Cardiac septum (tissue), 1 donor: ENCODE results near the gene JMJD8. TPM values are rescaled to one million over a fixed set of nuclear protein-coding genes. Genes with fewer than 3 reads are reported as not detected.
A peak's percentile ranks its signal among the peaks of the same experiment; 100 is the strongest.

Experiments used
- DNase-seq: peaks from one replicate; pipeline ENCODE4 v3.0.0-alpha.2; 2020; ENCODE audit warnings: low spot score
- intact Hi-C: fragments of 100-400 bp; cut with DNase I; formaldehyde crosslinking; loops from one replicate; pipeline ENCODE4 v1.14.0; 2022
- long read RNA-seq: library from polyadenylated mRNA; unstranded; transcript quantifications from one replicate; pipeline ENCODE4 v2.0.0, GENCODE V29; 2021
- total RNA-seq: library from RNA; stranded (reverse); fragmentation: NEBNext Ultra II Directional; extraction: Animal tissue kit (Norgen Biotek cat#: 25700); gene quantifications from one replicate; pipeline ENCODE4 v1.2.1, GENCODE V29; 2021
- donor health status: DM: no; HTN: no; CAD: no.

The JMJD8 gene
- 50.5 TPM for total RNA-seq
- long read RNA-seq, transcript JMJD8-201 (9 exons, 2,038 nt): major isoform, 94 of 195 reads
- long read RNA-seq, transcript JMJD8-209 (8 exons, 2,205 nt): minor isoform, 9 of 195 reads
- long read RNA-seq, partial matches to known transcripts: 32 of 195 reads
- long read RNA-seq, other reads (novel, unspliced or antisense): 46 of 195 reads

DNA sequence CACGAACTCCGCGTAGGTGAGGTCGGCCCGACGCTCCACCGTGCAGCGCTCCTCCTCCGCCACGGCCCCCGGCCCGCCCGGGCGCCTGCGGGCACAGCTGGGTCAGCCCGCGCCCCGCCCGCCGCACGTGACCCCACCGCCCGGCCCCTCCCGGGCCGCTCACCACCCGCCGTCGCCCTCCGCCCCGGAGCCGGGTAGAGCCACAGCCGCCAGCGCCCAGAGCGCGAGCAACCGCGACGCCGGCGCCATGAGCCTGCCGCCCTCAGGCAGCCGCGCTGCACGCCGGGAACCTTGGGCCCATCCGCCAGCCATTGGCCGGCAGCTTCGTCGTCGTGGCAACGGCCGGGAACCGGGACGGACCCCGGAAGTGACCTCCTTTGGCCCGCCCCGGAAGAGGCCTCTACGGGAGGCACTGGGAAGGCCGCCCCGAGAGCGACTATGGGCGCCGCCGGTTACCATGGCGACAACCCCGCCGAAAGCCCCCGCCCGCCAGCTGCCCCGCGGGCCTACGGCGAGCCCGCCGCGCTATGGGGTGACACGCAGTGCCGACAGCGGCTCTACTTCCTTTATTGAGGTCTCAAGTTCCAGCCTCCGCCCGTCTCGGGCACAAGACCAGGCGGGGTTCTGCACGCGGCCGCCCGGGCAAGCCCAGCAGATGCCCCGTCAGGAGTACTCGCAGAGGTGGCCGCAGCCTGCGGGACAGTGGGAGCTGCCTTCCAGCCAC is at the start of gene JMJD8:
TSS of gene JMJD8 (minus strand) at position 264 of the 724 bp plus-strand sequence. CDS start at position 249, 15 bp downstream.
- DNase-seq: peak; percentile 99
- intact Hi-C loops: no loop called here

DNA sequence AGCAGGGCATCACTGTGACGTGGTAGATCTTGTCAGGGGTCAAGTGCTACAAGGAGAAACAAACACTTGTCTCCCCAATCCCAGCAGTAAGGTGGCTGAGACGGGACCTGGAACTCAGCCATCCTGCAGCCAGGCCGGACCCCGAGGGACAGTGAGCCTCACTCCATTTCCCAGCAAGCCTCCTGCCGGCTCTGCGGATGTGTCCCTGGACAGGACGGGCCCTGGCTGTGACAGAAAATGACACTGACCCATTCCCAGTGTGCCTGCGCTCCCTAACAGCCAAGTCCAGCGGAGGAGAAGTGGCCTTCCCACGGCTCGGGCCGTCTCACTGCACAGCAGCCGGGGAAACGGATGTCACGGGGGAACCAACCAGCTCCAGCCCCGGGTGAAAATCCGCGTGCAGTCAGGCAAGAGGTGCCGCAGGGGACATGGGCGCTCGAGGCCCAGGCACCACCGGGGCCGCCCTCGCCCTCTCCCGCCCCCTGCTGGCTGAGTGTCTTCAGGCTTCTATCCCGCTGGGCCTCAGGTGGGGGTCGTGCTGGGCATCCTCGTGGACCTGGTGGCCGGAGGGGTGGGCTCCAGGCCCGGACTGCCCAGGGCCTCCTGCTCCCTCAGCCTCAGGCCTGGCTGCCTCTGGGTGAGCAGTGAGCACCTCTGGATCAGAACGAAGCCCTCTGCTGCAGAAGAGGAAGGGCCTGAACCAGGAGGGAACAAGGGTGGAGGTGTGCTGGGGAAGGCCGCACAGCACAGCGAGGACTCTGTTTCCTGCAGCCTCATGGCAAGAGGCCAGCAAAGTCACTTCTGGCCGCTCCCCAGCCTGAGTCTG is 49.5 kb upstream of the JMJD8 start:
- intact Hi-C loops: no loop called here

GRCh38 chr16:732936-733335 is 48.8 kb upstream of the JMJD8 start:
- no peak for DNase-seq
- intact Hi-C loops: no loop called here

More for the DNA sequence above, 49.5 kb upstream of the JMJD8 start:
- no peak for DNase-seq

DNA sequence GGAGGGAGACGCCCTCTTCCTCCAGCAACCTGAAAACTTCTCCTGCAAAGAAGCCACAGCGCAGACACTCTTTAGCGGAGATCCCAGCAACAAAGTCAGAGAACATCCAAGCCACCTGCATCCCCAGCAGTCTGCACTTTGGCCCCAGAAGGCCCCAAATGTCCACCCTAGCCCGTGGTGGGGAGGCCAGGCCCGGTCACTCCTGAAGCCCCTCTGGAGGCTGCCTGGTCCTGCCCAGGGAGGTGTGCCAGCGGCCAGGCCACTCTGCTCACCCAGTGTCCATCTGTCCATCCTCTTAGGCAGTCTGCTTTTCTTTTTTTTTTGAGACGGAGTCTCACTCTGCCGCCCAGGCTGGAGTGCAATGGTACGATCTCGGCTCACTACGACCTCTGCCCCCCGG is 48.2 kb upstream of the JMJD8 start:
- intact Hi-C loops: no loop called here
- DNase-seq: no peak

DNA sequence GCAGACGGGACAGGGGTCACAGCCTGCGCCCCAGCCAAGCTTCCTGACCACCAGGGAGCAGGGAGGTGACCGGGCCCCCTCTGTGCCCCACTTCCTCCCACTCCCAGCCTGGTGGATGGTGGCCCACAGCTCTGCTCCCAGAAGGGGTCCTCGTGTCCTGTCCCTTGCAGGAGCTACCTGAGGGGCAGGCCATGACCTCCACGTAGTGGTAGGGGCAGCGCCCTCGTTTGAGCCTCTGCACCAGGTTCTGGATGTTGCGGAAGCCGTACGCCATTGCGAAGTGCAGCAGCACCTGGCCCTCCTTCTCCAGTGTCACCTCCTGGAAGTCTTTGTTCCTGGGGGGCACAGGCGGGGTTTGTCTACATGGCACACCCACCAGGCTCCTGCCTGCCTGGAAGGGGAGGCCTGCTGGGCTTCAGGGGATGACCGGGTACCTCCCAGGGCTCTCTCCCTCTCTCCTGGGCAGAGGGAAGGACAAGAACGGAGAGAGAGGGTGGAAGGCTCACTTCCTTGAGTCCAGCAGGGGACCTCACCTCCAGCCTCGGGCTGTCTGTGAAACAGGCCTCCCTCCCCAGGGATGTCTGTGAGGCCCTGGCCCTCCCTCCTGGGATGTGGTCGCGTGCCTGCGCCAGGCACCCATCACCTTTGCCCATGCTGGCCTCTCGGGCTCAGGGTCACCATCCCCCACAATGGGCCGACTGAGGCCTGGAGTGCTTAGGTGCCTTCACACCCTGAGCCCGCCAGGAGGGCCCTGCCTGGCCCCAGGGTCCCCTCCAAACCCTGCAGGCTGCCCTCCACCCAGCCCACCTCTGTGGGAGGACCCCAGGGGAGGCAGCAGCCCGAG is 46.8 kb upstream of the JMJD8 start:
- intact Hi-C loops: no loop called here
- no peak for DNase-seq

DNA sequence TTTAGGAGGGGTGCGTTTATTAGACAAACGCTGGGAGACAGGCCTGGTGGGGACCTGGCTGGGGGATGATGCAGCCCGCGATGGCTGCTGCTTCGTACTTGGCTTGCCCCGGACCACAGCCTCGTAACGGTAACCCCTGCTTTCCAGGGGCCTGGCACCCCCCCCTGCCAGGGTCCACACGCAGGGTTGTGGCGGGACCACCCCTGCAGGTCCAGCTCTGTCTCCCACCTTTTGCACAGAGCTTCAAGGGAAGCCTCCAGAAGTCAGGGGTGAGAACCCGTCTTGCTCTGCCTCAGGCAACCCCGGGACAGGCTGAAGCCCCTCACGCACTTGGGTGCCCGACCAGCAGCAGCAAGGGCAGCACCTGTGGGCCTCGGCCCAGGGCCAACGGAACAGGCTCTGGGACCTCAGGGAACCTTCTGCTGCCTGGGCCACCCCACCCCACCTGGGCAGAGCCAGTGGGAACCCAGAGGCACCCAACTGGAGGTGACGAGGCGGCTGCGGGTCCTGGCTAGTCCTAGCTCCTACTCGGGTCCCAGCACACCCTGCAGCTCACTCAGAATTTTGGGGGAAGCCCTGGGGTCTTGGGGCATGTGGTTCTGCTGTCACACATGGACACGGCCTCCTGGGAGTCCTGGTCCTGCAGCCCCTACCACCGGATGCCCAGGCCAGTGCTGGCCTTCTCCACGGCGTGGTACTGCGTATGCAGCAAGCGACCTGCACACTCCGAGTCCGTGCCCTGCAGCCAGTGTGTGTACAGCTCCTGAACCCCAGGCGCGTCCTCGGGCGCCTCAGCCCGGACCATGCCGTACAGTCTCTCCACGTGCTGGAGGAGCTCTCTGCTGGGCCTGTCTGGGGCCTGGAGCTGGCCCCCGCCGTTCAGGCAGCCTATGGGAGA is 45.9 kb upstream of the JMJD8 start:
- intact Hi-C loops: no loop called here
- no peak for DNase-seq

DNA sequence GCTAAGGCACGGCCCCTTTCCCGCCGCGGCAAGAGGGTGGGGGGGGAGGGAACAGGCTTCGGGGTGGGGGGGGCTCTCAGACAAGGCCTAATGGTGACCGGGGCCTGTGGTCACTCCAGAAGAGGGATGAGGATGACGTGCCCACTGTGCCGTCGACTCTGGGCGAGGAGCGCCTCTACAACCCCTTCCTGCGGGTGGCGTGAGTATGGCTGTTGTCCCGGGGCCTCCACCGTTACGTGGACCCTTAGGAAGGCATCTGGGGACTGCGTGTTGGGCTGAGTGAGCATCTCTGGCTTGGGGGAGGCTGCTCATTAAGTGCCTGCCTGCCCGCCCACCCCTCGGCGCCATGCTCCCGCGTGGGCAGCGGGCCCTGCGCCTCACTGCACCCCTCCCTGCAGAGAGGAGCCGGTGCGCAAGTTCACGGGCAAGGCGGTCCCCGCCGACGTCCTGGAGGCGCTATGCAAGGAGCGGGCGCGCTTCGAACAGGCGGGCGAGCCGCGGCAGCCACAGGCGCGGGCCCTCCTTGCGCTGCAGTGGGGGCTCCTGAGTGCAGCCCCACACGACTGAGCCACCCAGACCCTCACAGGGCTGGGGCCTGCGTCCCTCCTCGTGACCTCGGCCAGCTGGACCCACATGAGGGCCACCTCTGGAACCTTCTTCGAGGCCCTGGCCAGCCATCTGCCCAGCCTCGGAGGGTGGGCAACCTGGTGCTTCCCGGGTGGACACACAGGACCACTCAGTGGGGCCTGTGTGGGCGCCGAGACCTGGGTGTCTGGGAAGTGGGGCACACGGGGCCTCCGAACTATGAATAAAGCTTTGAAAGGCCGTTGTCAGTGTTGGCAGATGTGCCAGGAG is 45.0 kb upstream of the JMJD8 start:
- DNase-seq: no peak
- intact Hi-C loops: no loop called here

DNA sequence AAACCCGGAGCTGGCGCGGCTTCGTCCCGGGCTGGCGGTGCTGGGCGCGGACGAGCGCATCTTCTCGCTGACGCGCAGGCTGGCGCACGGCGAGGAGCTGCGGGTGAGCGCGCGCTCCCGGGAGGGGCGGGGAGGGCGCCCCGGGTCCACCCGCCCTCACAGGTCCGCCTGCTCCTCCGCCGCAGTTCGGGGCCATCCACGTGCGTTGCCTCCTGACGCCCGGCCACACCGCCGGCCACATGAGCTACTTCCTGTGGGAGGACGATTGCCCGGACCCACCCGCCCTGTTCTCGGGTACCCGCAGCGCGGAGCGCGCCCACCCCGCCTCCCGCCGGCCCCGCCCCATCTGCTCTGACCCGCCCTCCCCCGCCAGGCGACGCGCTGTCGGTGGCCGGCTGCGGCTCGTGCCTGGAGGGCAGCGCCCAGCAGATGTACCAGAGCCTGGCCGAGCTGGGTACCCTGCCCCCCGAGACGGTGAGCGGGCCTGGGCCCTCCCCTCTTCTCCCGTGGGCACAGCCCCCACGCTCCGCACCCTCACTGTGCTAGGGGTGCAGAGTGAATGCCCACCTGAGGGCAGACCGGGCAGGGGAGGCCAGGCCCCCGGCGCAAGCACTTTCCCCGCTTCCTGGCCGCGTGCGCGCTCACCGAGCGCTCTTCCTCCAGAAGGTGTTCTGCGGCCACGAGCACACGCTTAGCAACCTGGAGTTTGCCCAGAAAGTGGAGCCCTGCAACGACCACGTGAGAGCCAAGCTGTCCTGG is 44.2 kb upstream of the JMJD8 start:
- DNase-seq: no peak

DNA sequence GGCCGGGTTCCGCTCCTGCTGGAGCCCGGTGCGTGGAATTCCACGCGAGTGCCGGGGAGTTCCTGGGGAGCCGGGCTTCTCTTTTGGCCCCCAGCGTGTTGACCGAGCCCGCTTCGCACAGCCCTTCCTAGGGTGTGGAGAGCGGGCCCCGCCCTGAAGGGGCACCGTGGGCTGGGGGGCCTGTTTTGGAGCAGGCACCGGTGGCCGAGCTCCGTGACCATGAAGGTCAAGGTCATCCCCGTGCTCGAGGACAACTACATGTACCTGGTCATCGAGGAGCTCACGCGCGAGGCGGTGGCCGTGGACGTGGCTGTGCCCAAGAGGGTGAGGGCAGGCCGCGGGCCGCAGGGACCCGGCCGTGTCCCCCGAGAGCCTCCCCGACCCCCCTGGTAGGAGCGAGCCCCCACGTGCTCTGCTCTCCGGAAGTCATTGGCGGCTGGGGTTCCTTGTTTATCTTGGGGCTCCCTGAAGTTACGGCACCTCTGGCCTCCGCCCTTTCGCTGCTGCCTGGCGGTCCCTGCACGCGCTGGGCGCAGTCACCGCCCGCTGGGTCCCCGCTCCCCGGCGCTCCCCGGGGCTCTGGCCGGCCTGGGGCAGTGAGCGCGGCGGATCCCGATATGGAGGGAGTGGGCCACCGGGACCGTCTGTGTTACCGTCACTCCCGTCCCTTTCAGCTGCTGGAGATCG is 43.3 kb upstream of the JMJD8 start:
- DNase-seq: no peak
- intact Hi-C loops: no loop called here

More for the DNA sequence above, 44.2 kb upstream of the JMJD8 start:
- intact Hi-C loops: no loop called here

DNA sequence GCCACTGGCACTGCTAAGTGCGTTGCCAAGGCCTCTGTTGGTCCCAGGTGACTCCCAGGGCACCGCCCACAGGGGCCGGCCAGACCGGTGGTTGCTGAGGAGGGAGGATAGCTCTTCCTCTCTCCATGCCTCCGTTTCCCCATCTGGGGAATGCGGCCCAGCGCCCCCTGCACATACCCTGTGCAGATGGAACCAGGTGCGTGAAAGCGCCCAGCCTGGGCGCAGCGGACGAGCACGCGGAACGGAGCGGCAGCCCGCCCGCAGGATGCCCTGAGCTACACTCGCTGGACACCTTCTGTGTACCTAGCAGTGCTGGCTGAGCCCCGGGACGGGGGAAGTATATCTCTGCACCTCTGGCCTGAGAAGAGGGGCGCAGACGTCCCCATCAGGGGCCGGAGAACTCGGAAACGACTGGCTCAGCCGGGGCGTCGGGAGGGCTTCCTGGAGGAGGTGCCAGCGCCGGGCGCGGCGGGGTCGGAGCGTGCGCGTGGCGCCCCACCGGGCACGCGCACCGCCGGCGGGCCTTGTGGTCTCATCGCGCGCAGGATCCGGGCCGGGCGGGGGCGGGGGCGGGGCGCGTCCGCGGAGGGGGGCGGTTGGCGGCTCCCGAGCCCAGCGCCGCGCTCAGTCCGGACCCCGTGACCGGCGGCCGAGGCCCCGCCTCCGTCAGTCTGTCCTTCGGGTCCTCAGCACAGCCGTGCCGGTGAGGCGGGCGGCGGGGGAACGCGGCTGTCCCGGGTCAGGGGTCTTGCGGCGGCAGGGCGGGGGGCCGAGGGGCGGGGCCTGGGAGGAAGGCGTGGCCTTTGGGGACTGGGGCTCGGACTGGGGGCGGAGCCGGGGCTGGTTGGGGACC is 42.5 kb upstream of the JMJD8 start, which contains the start of the genes CCDC78 and HAGHL:
TSS of gene CCDC78 (minus strand) at position 6 of the 853 bp plus-strand sequence. CDS start 76 bp downstream, outside the sequence.
TSS of gene HAGHL (plus strand) at position 669 of the 853 bp plus-strand sequence. CDS start 404 bp downstream, outside the sequence.
- intact Hi-C loops: no loop called here
- no peak for DNase-seq

DNA sequence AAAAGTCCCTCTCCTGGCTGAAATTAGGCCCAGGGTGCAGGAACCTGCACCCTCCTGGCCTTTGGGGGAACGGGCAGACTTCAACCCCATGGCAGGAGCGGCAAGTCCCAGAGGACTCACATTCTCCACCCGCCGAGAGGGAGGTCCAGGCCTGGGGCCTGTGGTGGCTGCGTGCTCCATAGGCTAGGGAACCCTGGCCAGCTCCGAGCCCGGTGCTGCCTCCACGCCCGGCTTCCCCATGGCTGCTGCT is 42.0 kb upstream of the JMJD8 start:
- intact Hi-C loops: no loop called here
- no peak for DNase-seq

- no peak for DNase-seq
- intact Hi-C loops: no loop called here
Observed at GRCh38 chr16:725463-726187, 41.5 kb upstream of the JMJD8 start.

DNA sequence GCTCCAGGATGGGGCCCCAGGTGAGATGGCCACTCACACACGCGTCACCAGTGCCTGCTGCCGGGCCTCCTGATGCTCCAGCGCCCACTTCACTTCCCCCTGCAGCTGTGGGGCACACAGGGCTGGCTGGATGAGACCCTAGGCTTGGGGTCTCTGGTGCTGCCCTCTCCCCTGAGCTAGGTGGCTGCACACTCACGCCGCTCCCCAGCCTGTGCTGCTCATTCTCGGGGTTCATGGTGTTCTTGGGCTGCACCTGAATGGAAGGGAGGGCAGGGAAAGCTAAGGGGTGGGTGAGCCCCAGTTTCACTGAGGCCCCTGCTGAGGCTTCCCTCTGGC is 40.9 kb upstream of the JMJD8 start:
- DNase-seq: no peak
- intact Hi-C loops: no loop called here

DNA sequence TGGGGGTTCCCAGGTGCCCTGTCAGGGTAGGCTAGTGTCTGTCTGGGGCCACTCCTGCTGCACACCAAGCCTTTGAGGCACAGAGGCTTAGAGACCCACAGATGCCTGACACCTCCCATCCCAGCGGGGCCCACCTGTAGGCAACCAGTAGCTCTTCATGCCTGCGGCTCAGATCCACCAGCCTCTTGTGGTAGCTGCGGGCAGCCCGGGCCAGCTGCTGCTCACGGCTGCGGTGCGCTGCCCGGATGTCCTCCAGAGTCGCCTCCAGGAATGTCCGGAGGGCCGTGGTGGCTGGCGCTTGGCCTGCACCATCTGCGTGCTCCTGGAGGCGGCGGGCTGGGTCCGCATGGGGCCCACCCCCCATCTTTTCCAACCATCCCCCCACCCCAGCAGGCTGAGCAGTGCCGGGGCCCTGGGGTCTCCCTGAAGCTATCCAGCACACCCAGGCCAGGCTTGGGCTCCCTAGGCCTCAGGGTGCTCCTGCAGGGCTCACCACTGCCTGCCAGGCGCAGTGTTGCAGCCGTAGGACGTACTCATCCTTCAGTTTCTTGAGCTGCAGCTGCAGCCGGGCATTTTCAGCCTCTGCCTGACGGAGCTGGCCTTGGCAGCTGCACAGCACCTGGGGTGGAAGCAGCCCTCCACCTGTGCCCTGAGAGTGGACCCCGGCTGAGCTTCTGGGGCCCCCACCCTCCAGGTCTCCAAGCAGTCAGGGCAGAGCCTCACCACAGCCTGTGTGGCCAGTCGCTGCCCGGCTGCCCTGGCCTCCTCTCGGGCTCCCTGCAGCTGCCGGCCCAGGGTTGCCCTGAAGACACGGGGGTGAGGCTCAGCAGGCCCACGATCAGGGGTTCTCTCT is 40.3 kb upstream of the JMJD8 start:
- no peak for DNase-seq
- intact Hi-C loops: no loop called here
